ENCODE measurements around the gene TMPRSS6.

Gene TMPRSS6

GRCh38 chr22:37111156-37111717 lies 1.7 kb upstream of the TMPRSS6 start:
- Mint-ChIP-seq H3K9me3 (no peaks in the 10 kb centered on the region), H3K27ac (peak overlapping the region in 1 of 2 donors; percentile 32), H3K4me3 (no peak overlapping the region), H3K4me1 (peaks cover 17% of the 10 kb centered on the region), H3K27me3 (no peaks in the 10 kb centered on the region)
- ATAC-seq (no peak), DNase-seq (no peak)

- H3K9me3 Mint-ChIP-seq: no peaks in the 10 kb centered on the region
- no peak overlapping the region for H3K4me3 Mint-ChIP-seq
- H3K4me1 Mint-ChIP-seq: peaks cover 10% of the 10 kb centered on the region
- H3K27me3 Mint-ChIP-seq: no peaks in the 10 kb centered on the region
- DNase-seq (no peak), ATAC-seq (no peak)
- H3K27ac Mint-ChIP-seq: no peak overlapping the region
Measured at GRCh38 chr22:37107816-37108621, 1.5 kb downstream of the TMPRSS6 start.

- Mint-ChIP-seq H3K4me1 (peaks cover 28% of the 10 kb centered on the region), H3K9me3 (no peaks in the 10 kb centered on the region), H3K27me3 (no peaks in the 10 kb centered on the region), H3K27ac (peak overlapping the region in 1 of 2 donors; percentile 40), H3K4me3 (no peak overlapping the region)
- no peak for ATAC-seq
- no peak for DNase-seq
Measured at GRCh38 chr22:37105990-37106389, 3.5 kb downstream of the TMPRSS6 start.

- Mint-ChIP-seq H3K4me3 (no peak overlapping the region), H3K27me3 (no peaks in the 10 kb centered on the region), H3K9me3 (no peaks in the 10 kb centered on the region), H3K27ac (no peak overlapping the region), H3K4me1 (peaks cover 37% of the 10 kb centered on the region)
- no peak for DNase-seq
- no peak for ATAC-seq
Measured at GRCh38 chr22:37105154-37105553, 4.4 kb downstream of the TMPRSS6 start.

GRCh38 chr22:37103656-37104452 lies 5.7 kb downstream of the TMPRSS6 start:
- Mint-ChIP-seq H3K27me3 (no peaks in the 10 kb centered on the region), H3K9me3 (no peaks in the 10 kb centered on the region), H3K4me1 (peaks cover 50% of the 10 kb centered on the region), H3K4me3 (no peak overlapping the region), H3K27ac (no peak overlapping the region)
- no peak for ATAC-seq
- DNase-seq: no peak

GRCh38 chr22:37103151-37103550 lies 6.4 kb downstream of the TMPRSS6 start:
- no peaks in the 10 kb centered on the region for H3K27me3 Mint-ChIP-seq
- peaks cover 57% of the 10 kb centered on the region for H3K4me1 Mint-ChIP-seq
- DNase-seq (no peak), ATAC-seq (no peak)
- H3K4me3 Mint-ChIP-seq: no peak overlapping the region
- no peaks in the 10 kb centered on the region for H3K9me3 Mint-ChIP-seq
- H3K27ac Mint-ChIP-seq: no peak overlapping the region

GRCh38 chr22:37101311-37102066 lies 8.0 kb downstream of the TMPRSS6 start:
- H3K9me3 Mint-ChIP-seq: no peaks in the 10 kb centered on the region
- ATAC-seq (no peak), DNase-seq (no peak)
- peaks cover 10% of the 10 kb centered on the region for H3K27me3 Mint-ChIP-seq
- peaks cover 65% of the 10 kb centered on the region for H3K4me1 Mint-ChIP-seq
- no peak overlapping the region for H3K27ac Mint-ChIP-seq
- H3K4me3 Mint-ChIP-seq: no peak overlapping the region

- Mint-ChIP-seq H3K9me3 (no peaks in the 10 kb centered on the region), H3K27ac (peak overlapping the region; percentile 42 to 71), H3K4me3 (peak overlapping the region in 1 of 2 donors; percentile 49), H3K27me3 (peaks cover 15% of the 10 kb centered on the region), H3K4me1 (peaks cover 70% of the 10 kb centered on the region)
- DNase-seq: no peak
- ATAC-seq: peak; percentile 69
Measured at GRCh38 chr22:37100589-37101127, 8.9 kb downstream of the TMPRSS6 start.

- peak overlapping the region in 1 of 2 donors; percentile 48 for H3K27ac Mint-ChIP-seq
- peaks cover 78% of the 10 kb centered on the region for H3K4me1 Mint-ChIP-seq
- no peaks in the 10 kb centered on the region for H3K9me3 Mint-ChIP-seq
- H3K27me3 Mint-ChIP-seq: peaks cover 24% of the 10 kb centered on the region
- no peak overlapping the region for H3K4me3 Mint-ChIP-seq
- DNase-seq (no peak), ATAC-seq (no peak)
Measured at GRCh38 chr22:37098976-37099591, 10.4 kb downstream of the TMPRSS6 start.

GRCh38 chr22:37097346-37097745 lies 12.2 kb downstream of the TMPRSS6 start:
- Mint-ChIP-seq H3K27me3 (peaks cover 24% of the 10 kb centered on the region), H3K4me3 (no peak overlapping the region), H3K27ac (no peak overlapping the region), H3K4me1 (peaks cover 74% of the 10 kb centered on the region), H3K9me3 (no peaks in the 10 kb centered on the region)
- DNase-seq: no peak
- ATAC-seq: no peak

GRCh38 chr22:37095113-37095512 lies 14.4 kb downstream of the TMPRSS6 start:
- Mint-ChIP-seq H3K9me3 (no peaks in the 10 kb centered on the region), H3K4me1 (peaks cover 60% of the 10 kb centered on the region), H3K4me3 (peak overlapping the region in 1 of 2 donors; percentile 44), H3K27ac (no peak overlapping the region), H3K27me3 (peaks cover 24% of the 10 kb centered on the region)
- DNase-seq: peak; percentile 35 to 43
- ATAC-seq: peak; percentile 88

GRCh38 chr22:37094239-37094638 lies 15.3 kb downstream of the TMPRSS6 start:
- Mint-ChIP-seq H3K4me3 (no peak overlapping the region), H3K27me3 (peaks cover 24% of the 10 kb centered on the region), H3K4me1 (peaks cover 56% of the 10 kb centered on the region), H3K9me3 (no peaks in the 10 kb centered on the region), H3K27ac (no peak overlapping the region)
- ATAC-seq (no peak), DNase-seq (no peak)

GRCh38 chr22:37092997-37093396 lies 16.5 kb downstream of the TMPRSS6 start:
- ATAC-seq (no peak), DNase-seq (no peak)
- Mint-ChIP-seq H3K4me3 (no peak overlapping the region), H3K9me3 (no peaks in the 10 kb centered on the region), H3K27ac (no peak overlapping the region), H3K27me3 (peaks cover 24% of the 10 kb centered on the region), H3K4me1 (peaks cover 57% of the 10 kb centered on the region)

- no peak for ATAC-seq
- H3K4me1 Mint-ChIP-seq: peaks cover 62% of the 10 kb centered on the region
Measured at GRCh38 chr22:37091994-37092393, 17.5 kb downstream of the TMPRSS6 start.

More at GRCh38 chr22:37091994-37092393, 17.5 kb downstream of the TMPRSS6 start:
- Mint-ChIP-seq H3K27me3 (peaks cover 19% of the 10 kb centered on the region), H3K4me3 (no peak overlapping the region), H3K9me3 (no peaks in the 10 kb centered on the region), H3K27ac (peak overlapping the region in 1 of 2 donors; percentile 65)
- no peak for DNase-seq
